ENCODE measurements around the gene PIGQ. TPM values are rescaled to one million over a fixed set of nuclear protein-coding genes. Genes with fewer than 3 reads are reported as not detected.

PIGQ gene
- total and polyA plus RNA-seq, 12 donors = 13.7 to 43.7 (median 20.2) TPM

GRCh38 chr16:582614-583331, 13.0 kb downstream of the PIGQ start:
- Histone ChIP-seq H3K4me1 (peaks cover 7 to 45% (median 17%) of the 10 kb centered on the region in 9 donors), H3K4me3 (no peak overlapping the region), H3K9me3 (no peaks in the 10 kb centered on the region), H3K27me3 (no peaks in the 10 kb centered on the region), H3K36me3 (peaks cover 0 to 17% (median 0%) of the 10 kb centered on the region in 9 donors), H3K27ac (peak overlapping the region in 3 of 10 donors; percentile 28 to 65 (median 41))
- peak in 6 of 8 donors; percentile 2 to 53 (median 34) for ATAC-seq
- peak in 1 of 2 donors; percentile 68 for DNase-seq
- 81 to 86% methylated on average over 21 of the region's 21 CpGs for WGBS, 2 donors
- intact Hi-C loops (cut with DNase I) = loop anchor here in 6 of 10 donors (5.0 to 10.0 kb wide), 4 partner anchors 72 to 158 kb away; partner anchors contain the start of genes RHOT2 (in 2 of the 6) and RAB11FIP3 (in 1 of the 6)
- TF ChIP-seq, protein P1, sequence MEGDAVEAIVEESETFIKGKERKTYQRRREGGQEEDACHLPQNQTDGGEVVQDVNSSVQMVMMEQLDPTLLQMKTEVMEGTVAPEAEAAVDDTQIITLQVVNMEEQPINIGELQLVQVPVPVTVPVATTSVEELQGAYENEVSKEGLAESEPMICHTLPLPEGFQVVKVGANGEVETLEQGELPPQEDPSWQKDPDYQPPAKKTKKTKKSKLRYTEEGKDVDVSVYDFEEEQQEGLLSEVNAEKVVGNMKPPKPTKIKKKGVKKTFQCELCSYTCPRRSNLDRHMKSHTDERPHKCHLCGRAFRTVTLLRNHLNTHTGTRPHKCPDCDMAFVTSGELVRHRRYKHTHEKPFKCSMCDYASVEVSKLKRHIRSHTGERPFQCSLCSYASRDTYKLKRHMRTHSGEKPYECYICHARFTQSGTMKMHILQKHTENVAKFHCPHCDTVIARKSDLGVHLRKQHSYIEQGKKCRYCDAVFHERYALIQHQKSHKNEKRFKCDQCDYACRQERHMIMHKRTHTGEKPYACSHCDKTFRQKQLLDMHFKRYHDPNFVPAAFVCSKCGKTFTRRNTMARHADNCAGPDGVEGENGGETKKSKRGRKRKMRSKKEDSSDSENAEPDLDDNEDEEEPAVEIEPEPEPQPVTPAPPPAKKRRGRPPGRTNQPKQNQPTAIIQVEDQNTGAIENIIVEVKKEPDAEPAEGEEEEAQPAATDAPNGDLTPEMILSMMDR (IDR thresholded peaks at IDR 0.05) = no peak

GRCh38 chr16:583470-583814, 13.7 kb downstream of the PIGQ start:
- ATAC-seq (no peak), DNase-seq (no peak)
- H3K9me3 ChIP-seq = no peaks in the 10 kb centered on the region
- H3K4me1 ChIP-seq = peaks cover 10 to 51% (median 24%) of the 10 kb centered on the region in 9 donors
- peaks cover 0 to 17% (median 0%) of the 10 kb centered on the region in 9 donors for H3K36me3 ChIP-seq
- no peak overlapping the region for H3K4me3 ChIP-seq
- 62 to 65% methylated on average over 16 of the region's 16 CpGs for whole genome bisulfite sequencing, 2 donors
- intact Hi-C loops (cut with DNase I) = loop anchor here in 6 of 10 donors (5.0 to 10.0 kb wide), 4 partner anchors 71 to 159 kb away; partner anchors contain the start of genes RHOT2 (in 2 of the 6) and RAB11FIP3 (in 1 of the 6)
- TF ChIP-seq, protein P1 (IDR thresholded peaks at IDR 0.05) = no peak
- H3K27ac ChIP-seq = peak overlapping the region in 3 of 10 donors; percentile 28 to 65 (median 41)
- H3K27me3 ChIP-seq = no peaks in the 10 kb centered on the region

DNA sequence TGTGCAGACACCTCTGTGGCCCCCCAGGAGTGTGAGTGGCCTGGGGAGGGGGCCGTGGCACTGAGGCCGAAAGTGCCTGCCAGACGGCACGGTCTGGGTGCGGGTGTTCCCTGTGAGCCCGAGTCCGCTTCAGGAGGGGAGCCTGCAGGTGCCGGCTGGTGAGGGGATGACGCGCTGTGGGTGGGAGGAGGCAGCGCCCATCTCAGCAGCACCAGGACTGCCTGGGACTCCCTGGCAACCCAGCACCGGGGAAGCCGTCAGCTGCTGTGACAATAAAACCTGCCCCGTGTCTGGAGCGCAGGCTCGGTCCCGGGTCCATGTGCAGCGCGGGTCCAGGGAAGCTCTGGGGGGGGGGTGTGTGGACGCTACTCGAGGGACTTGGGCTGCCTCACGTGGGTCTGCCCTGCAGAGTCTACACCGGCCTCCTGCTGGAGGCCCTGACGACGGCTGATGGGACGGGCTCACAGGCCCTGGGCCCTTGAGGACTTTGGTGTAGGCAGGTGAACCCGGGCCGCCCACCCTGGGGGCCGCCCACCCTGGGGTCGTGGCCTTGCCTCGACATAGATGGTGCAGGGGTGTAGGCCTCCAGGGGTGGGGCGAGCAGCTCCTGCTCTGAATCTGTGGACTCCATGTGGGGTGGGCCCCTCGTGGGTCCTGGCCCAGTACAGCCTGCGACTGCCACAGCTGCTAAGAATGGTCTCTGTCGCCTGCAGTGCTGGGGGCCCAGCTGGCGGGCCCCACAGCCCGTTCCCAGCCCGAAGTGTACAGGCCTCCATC, 14.2 kb downstream of the PIGQ start:
- TF ChIP-seq, protein P1 (IDR thresholded peaks at IDR 0.05) = no peak
- Histone ChIP-seq H3K27me3 (no peaks in the 10 kb centered on the region), H3K4me3 (no peak overlapping the region), H3K36me3 (peaks cover 0 to 17% (median 0%) of the 10 kb centered on the region in 9 donors), H3K9me3 (no peaks in the 10 kb centered on the region), H3K4me1 (peaks cover 10 to 47% (median 25%) of the 10 kb centered on the region in 9 donors), H3K27ac (peak overlapping the region in 1 of 10 donors; percentile 65)
- intact Hi-C loops (cut with DNase I) = loop anchor here in 6 of 10 donors (5.0 to 10.0 kb wide), 4 partner anchors 71 to 159 kb away; partner anchors contain the start of genes RHOT2 (in 2 of the 6) and RAB11FIP3 (in 1 of the 6)
- ATAC-seq = no peak
- no peak for DNase-seq
- 50 to 52% methylated on average over 36 to 38 of the region's 38 CpGs for WGBS, 2 donors

- H3K4me1 ChIP-seq = peaks cover 10 to 44% (median 25%) of the 10 kb centered on the region in 9 donors
- ATAC-seq (no peak), DNase-seq (peak in 1 of 2 donors; percentile 23)
- H3K27me3 ChIP-seq = no peaks in the 10 kb centered on the region
- intact Hi-C loops (cut with DNase I) = loop anchor here in 5 of 10 donors (5.0 to 10.0 kb wide), 4 partner anchors 69 to 161 kb away; partner anchors contain the start of genes RHOT2 (in 2 of the 5) and RAB11FIP3 (in 1 of the 5)
- no peaks in the 10 kb centered on the region for H3K9me3 ChIP-seq
- no peak overlapping the region for H3K4me3 ChIP-seq
- 22 to 23% methylated on average over 10 of the region's 10 CpGs for WGBS, 2 donors
- H3K36me3 ChIP-seq = peaks cover 0 to 16% (median 0%) of the 10 kb centered on the region in 9 donors
- TF ChIP-seq, protein P1 (IDR thresholded peaks at IDR 0.05) = peak in 1 of 9 donors; percentile 3
- H3K27ac ChIP-seq = no peak overlapping the region
Measured at GRCh38 chr16:585351-585750, 15.6 kb downstream of the PIGQ start.
